ENCODE results near the gene RADX.

RADX gene

DNA sequence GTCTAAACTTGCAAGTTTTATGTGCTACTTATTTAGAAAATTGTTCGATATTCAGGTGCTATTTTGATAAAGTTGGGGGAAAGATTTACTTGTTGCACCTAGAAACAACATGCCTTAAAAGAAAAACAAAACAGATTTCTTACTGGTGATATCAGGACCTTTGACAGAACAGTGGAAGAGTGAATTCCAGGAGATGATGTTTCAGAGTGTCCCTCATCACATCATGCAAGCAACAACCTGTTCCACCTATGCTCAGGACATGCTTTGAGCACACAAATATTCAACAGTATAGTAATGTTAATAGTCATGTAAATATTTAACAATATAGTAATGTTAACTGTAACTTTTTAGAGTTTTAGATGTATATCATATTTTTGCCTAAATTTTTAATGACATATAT lies 90.9 kb downstream of the RADX start:
- TF ChIP-seq FOXP2 (optimal IDR thresholded peaks at IDR 0.05; ENCODE audit: borderline replicate concordance, extremely low read depth, extremely low read length, insufficient read depth) = no peak
- TF ChIP-seq SIN3A (IDR thresholded peaks at IDR 0.05; ENCODE audit: borderline replicate concordance, insufficient read depth, low read length) = no peak
- TF ChIP-seq TAF1 (IDR thresholded peaks at IDR 0.05; ENCODE audit: borderline replicate concordance, insufficient read depth, low read length) = no peak
- TF ChIP-seq REST (IDR thresholded peaks at IDR 0.05; ENCODE audit: insufficient read depth in 1 of 2, low read depth in 2 of 2, low read length in 2 of 2) = no peak
- TF ChIP-seq POLR2AphosphoS5 (IDR thresholded peaks at IDR 0.05; ENCODE audit: low read depth, low read length) = no peak

DNA sequence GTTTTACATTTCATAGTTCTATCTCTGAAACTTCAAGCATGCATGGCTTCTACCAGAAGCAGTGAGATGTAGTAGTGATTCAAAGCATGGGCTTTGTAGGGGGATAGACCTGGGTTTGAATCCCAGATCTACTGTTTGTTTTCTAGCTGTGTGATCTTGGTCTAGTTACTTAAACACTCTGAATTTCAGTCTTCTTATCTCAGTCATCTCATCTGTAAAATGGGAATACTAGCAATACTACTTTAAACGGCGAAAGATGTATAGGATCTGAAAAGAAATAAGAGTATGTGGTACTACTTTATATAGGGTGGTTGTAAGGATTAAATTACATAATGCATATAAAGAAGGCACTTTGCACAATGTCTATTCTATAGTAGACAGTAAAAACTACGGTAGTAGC lies 94.7 kb downstream of the RADX start:
- TF ChIP-seq REST (IDR thresholded peaks at IDR 0.05; ENCODE audit: insufficient read depth in 1 of 2, low read depth in 2 of 2, low read length in 2 of 2) = no peak

GRCh38 chrX:106707771-106708454 lies 96.1 kb downstream of the RADX start:
- TF ChIP-seq POLR2AphosphoS5 (IDR thresholded peaks at IDR 0.05; ENCODE audit: low read depth, low read length) = peak; percentile 63
- no peak; a peak in 1 of 4 replicates for TF ChIP-seq REST (IDR thresholded peaks at IDR 0.05; ENCODE audit: insufficient read depth in 1 of 2, low read depth in 2 of 2, low read length in 2 of 2)
- TF ChIP-seq TAF1 (IDR thresholded peaks at IDR 0.05; ENCODE audit: borderline replicate concordance, insufficient read depth, low read length) = 0 out of 2 replicates have a peak, but pooled peaks have one; percentile 59

GRCh38 chrX:106710771-106711170 lies 99.0 kb downstream of the RADX start:
- TF ChIP-seq POLR2AphosphoS5 (IDR thresholded peaks at IDR 0.05; ENCODE audit: low read depth, low read length) (no peak), TAF1 (IDR thresholded peaks at IDR 0.05; ENCODE audit: borderline replicate concordance, insufficient read depth, low read length) (no peak), FOXP2 (optimal IDR thresholded peaks at IDR 0.05; ENCODE audit: borderline replicate concordance, extremely low read depth, extremely low read length, insufficient read depth) (no peak), SIN3A (IDR thresholded peaks at IDR 0.05; ENCODE audit: borderline replicate concordance, insufficient read depth, low read length) (no peak), REST (IDR thresholded peaks at IDR 0.05; ENCODE audit: insufficient read depth in 1 of 2, low read depth in 2 of 2, low read length in 2 of 2) (no peak)

GRCh38 chrX:106711375-106711774 lies 99.6 kb downstream of the RADX start:
- TF ChIP-seq FOXP2 (optimal IDR thresholded peaks at IDR 0.05; ENCODE audit: borderline replicate concordance, extremely low read depth, extremely low read length, insufficient read depth) (no peak), TAF1 (IDR thresholded peaks at IDR 0.05; ENCODE audit: borderline replicate concordance, insufficient read depth, low read length) (no peak), POLR2AphosphoS5 (IDR thresholded peaks at IDR 0.05; ENCODE audit: low read depth, low read length) (no peak), REST (IDR thresholded peaks at IDR 0.05; ENCODE audit: insufficient read depth in 1 of 2, low read depth in 2 of 2, low read length in 2 of 2) (no peak)
